Transverse colon (tissue), 4 donors: ENCODE results near the gene CD14. TPM values are rescaled to one million over a fixed set of nuclear protein-coding genes. Genes with fewer than 3 reads are reported as not detected.
A peak's percentile ranks its signal among the peaks of the same experiment; 100 is the strongest.

Experiments used
- DNase-seq: peaks from one replicate; pipeline ENCODE4 v3.0.0-alpha.2; 2019
- H3K27ac ChIP-seq, 4 donors: fragments of 200-600 bp; sonication (generic); 2 replicates each; pipeline ENCODE4 v1.5.1; 2016 to 2018; ENCODE audit warnings: inconsistent platforms in 4 of 4
- H3K27me3 ChIP-seq: fragments of 200-600 bp; sonication (generic); 2 replicates; pipeline ENCODE4 v1.5.1; 2017; ENCODE audit warnings: inconsistent platforms
- H3K36me3 ChIP-seq, 4 donors: fragments of 200-600 bp; sonication (generic); 2 replicates each; pipeline ENCODE4 v1.5.1; 2017 to 2019; ENCODE audit warnings: inconsistent platforms in 4 of 4
- H3K4me1 ChIP-seq, 4 donors: fragments of 200-600 bp; sonication (generic); 2 replicates each; pipeline ENCODE4 v1.5.1; 2017 to 2020; ENCODE audit warnings: inconsistent platforms in 4 of 4
- H3K4me3 ChIP-seq, 4 donors: fragments of 200-600 bp; sonication (generic); 1 replicate in 1 of 4; 2 replicates in 3 of 4; pipeline versions ENCODE4 v1.5.1 to v1.6.1; 2017 to 2019; ENCODE audit warnings: inconsistent platforms in 4 of 4
- H3K9me3 ChIP-seq, 2 donors: fragments of 200-600 bp; sonication (generic); 2 replicates each; pipeline ENCODE4 v1.5.1; 2017 to 2019; ENCODE audit warnings: inconsistent platforms in 2 of 2
- CTCF ChIP-seq, 5 experiments: fragments of 200-600 bp in 3 of 5; fragments of 450-650 bp in 2 of 5; sonication (generic) in 3 of 5; IDR thresholded peaks; 1 replicate in 2 of 5; 2 replicates in 3 of 5; pipeline ENCODE4 v1.5.1; 2016 to 2017; ENCODE audit warnings: antibody characterized with exemption in 5 of 5, inconsistent platforms in 3 of 5, mild to moderate bottlenecking in 2 of 5, moderate library complexity in 1 of 5
- EP300 ChIP-seq: sonication (generic); formaldehyde crosslinking; IDR thresholded peaks from one replicate; pipeline ENCODE4 v1.6.1; 2017; ENCODE audit warnings: antibody characterized with exemption, low read depth
- POLR2A ChIP-seq: fragments of 450-650 bp; IDR thresholded peaks from one replicate; pipeline ENCODE4 v1.6.1; 2016; ENCODE audit warnings: antibody characterized with exemption, mild to moderate bottlenecking, moderate library complexity
- POLR2AphosphoS5 ChIP-seq, 3 donors: sonication (generic); formaldehyde crosslinking; IDR thresholded peaks; one replicate each; pipeline ENCODE4 v1.6.1; 2016; ENCODE audit warnings: antibody characterized with exemption in 3 of 3
- WGBS, 2 donors: methylation state at CpG; one replicate each; pipeline ENCODE4 v1.1.5; 2018; ENCODE audit warnings: low coverage in 1 of 2; 5-methylcytosine and 5-hydroxymethylcytosine counted together
- in situ Hi-C, 4 donors: fragments of 200-750 bp; cut with MboI; loops; one replicate each; pipeline versions ENCODE4 v1.15.0 to v1.15.1; 2017; ENCODE audit warnings: low sequenced_read_pairs in 3 of 4, low pct_ligation_motif_present in 1 of 4, low pct_unique_long_range_greater_than_20kb in 1 of 4
- intact Hi-C: fragments of 100-400 bp; cut with DNase I; formaldehyde crosslinking; loops from one replicate; pipeline ENCODE4 v1.15.1; 2023; ENCODE audit warnings: low total_unique reads
- total RNA-seq, 4 donors: library from RNA; depleted of rRNA; stranded (reverse); fragments of >200 nt; gene quantifications; one replicate each; pipeline ENCODE4 v1.1.0, GENCODE V29; 2016

The CD14 gene
- total RNA-seq, 4 donors from 2014 or later, result 3.6 to 92.4 (median 45.6) TPM

- no peaks in the 10 kb centered on the region for H3K9me3 ChIP-seq
- intact Hi-C loops, result no loop called here
- in situ Hi-C loops, result no loop called here
- 64 to 80% methylated on average over 3 of the region's 3 CpGs for WGBS, 2 donors
- H3K36me3 ChIP-seq, result no peaks in the 10 kb centered on the region
- no peak for TF ChIP-seq EP300
- H3K27ac ChIP-seq, result no peak overlapping the region
- no peaks in the 10 kb centered on the region for H3K4me1 ChIP-seq
- no peaks in the 10 kb centered on the region for H3K27me3 ChIP-seq
- DNase-seq, result no peak
- no peak overlapping the region for H3K4me3 ChIP-seq
Observed at GRCh38 chr5:140622301-140622700, 10.7 kb downstream of the CD14 start.

- peak overlapping the region; percentile 51 to 81 (median 74) for H3K27ac ChIP-seq
- DNase-seq, result no peak
- no peaks in the 10 kb centered on the region for H3K36me3 ChIP-seq
- no peaks in the 10 kb centered on the region for H3K9me3 ChIP-seq
- peaks cover 2 to 36% (median 10%) of the 10 kb centered on the region in 4 donors for H3K4me1 ChIP-seq
- in situ Hi-C loops, result no loop called here
- WGBS, 2 donors, result 70 to 71% methylated on average over 1 to 2 of the region's 2 CpGs
- intact Hi-C loops, result no loop called here
- no peak for TF ChIP-seq POLR2A
- TF ChIP-seq POLR2AphosphoS5 (IDR thresholded peaks at IDR 0.05), result no peak
- H3K27me3 ChIP-seq, result no peaks in the 10 kb centered on the region
- H3K4me3 ChIP-seq, result no peak overlapping the region
Observed at GRCh38 chr5:140611020-140611521, 21.9 kb downstream of the CD14 start.

- H3K36me3 ChIP-seq, result no peaks in the 10 kb centered on the region
- TF ChIP-seq POLR2AphosphoS5 (IDR thresholded peaks at IDR 0.05), result peak in 1 of 3 donors; percentile 50
- TF ChIP-seq POLR2A, result no peak
- H3K27ac ChIP-seq, result peak overlapping the region; percentile 51 to 81 (median 74)
- in situ Hi-C loops (no loop called here), intact Hi-C loops (no loop called here)
- no peaks in the 10 kb centered on the region for H3K27me3 ChIP-seq
- peaks cover 2 to 36% (median 10%) of the 10 kb centered on the region in 4 donors for H3K4me1 ChIP-seq
- WGBS, 2 donors, result 51% methylated on average over 4 of the region's 4 CpGs; no CpG with 5 or more reads in 1 of the 2 donors
- DNase-seq, result peak; percentile 80
- no peaks in the 10 kb centered on the region for H3K9me3 ChIP-seq
- no peak overlapping the region for H3K4me3 ChIP-seq
Observed at GRCh38 chr5:140609126-140609525, 23.8 kb downstream of the CD14 start.

GRCh38 chr5:140608722-140609121 lies 24.3 kb downstream of the CD14 start:
- Histone ChIP-seq H3K27ac (peak overlapping the region; percentile 51 to 81 (median 74)), H3K27me3 (no peaks in the 10 kb centered on the region), H3K36me3 (no peaks in the 10 kb centered on the region), H3K4me1 (peaks cover 2 to 36% (median 10%) of the 10 kb centered on the region in 4 donors), H3K4me3 (no peak overlapping the region), H3K9me3 (no peaks in the 10 kb centered on the region)
- intact Hi-C loops, result no loop called here
- no peak for DNase-seq
- in situ Hi-C loops, result no loop called here
- TF ChIP-seq CTCF (IDR thresholded peaks at IDR 0.05) (no peak), POLR2AphosphoS5 (IDR thresholded peaks at IDR 0.05) (no peak), EP300 (no peak), POLR2A (no peak)

- TF ChIP-seq EP300 (no peak), POLR2AphosphoS5 (IDR thresholded peaks at IDR 0.05) (no peak), POLR2A (no peak), CTCF (IDR thresholded peaks at IDR 0.05) (no peak)
- in situ Hi-C loops, result no loop called here
- intact Hi-C loops, result no loop called here
- Histone ChIP-seq H3K4me1 (peaks cover 2 to 36% (median 10%) of the 10 kb centered on the region in 4 donors), H3K27me3 (no peaks in the 10 kb centered on the region), H3K27ac (peak overlapping the region in 1 of 4 donors; percentile 14), H3K4me3 (no peak overlapping the region), H3K36me3 (no peaks in the 10 kb centered on the region), H3K9me3 (no peaks in the 10 kb centered on the region)
- 80 to 83% methylated on average over 2 of the region's 2 CpGs for WGBS, 2 donors
- no peak for DNase-seq
Observed at GRCh38 chr5:140607031-140607430, 25.9 kb downstream of the CD14 start.

GRCh38 chr5:140605879-140606278 lies 27.1 kb downstream of the CD14 start:
- H3K4me1 ChIP-seq, result peaks cover 2 to 27% (median 10%) of the 10 kb centered on the region in 4 donors
- no peaks in the 10 kb centered on the region for H3K36me3 ChIP-seq
- TF ChIP-seq POLR2AphosphoS5 (IDR thresholded peaks at IDR 0.05) (no peak), CTCF (IDR thresholded peaks at IDR 0.05) (no peak), POLR2A (no peak), EP300 (no peak)
- DNase-seq, result no peak
- no peaks in the 10 kb centered on the region for H3K9me3 ChIP-seq
- in situ Hi-C loops (no loop called here), intact Hi-C loops (no loop called here)
- no peak overlapping the region for H3K4me3 ChIP-seq
- H3K27me3 ChIP-seq, result no peaks in the 10 kb centered on the region
- WGBS, 2 donors, result 81 to 90% methylated on average over 3 of the region's 3 CpGs
- H3K27ac ChIP-seq, result no peak overlapping the region
